Nephron (organoid): ENCODE data around the gene CTXND1.

Experiments used
- H3K27ac Mint-ChIP-seq, 3 experiments: 2 replicates each; pipeline ENCODE4 v1.8.0; 2020; ENCODE audit warnings: mixed read lengths in 3 of 3, mild to moderate bottlenecking in 2 of 3, moderate library complexity in 1 of 3
- H3K27me3 Mint-ChIP-seq: 2 replicates; pipeline ENCODE4 v1.8.0; 2021; ENCODE audit warnings: low read depth, mild to moderate bottlenecking, moderate library complexity, mixed read lengths
- H3K36me3 Mint-ChIP-seq: 2 replicates; pipeline ENCODE4 v1.8.0; 2020; ENCODE audit warnings: low read depth, mixed read lengths
- H3K4me1 Mint-ChIP-seq: 2 replicates; pipeline ENCODE4 v1.8.0; 2020; ENCODE audit warnings: mixed read lengths
- H3K4me3 Mint-ChIP-seq, 3 experiments: 2 replicates each; pipeline ENCODE4 v1.8.0; 2020; ENCODE audit warnings: mild to moderate bottlenecking in 3 of 3, mixed read lengths in 3 of 3, moderate library complexity in 2 of 3
- H3K9me3 Mint-ChIP-seq: 2 replicates; pipeline ENCODE4 v1.8.0; 2020; ENCODE audit warnings: mixed read lengths
- CTCF ChIP-seq, 3 experiments: fragments of 200-600 bp; sonication (generic); IDR thresholded peaks; one replicate each; pipeline ENCODE4 v1.5.0; 2021; ENCODE audit warnings: antibody characterized with exemption in 3 of 3; ENCODE audit not compliant: unreplicated experiment in 3 of 3

CTXND1 gene

GRCh38 chr15:80188251-80188650 is 63.8 kb downstream of the CTXND1 start:
- TF ChIP-seq CTCF (IDR thresholded peaks at IDR 0.05; ENCODE audit: unreplicated experiment in 3 of 3): no peak
- H3K4me1 Mint-ChIP-seq: peaks cover 44% of the 10 kb centered on the region
- H3K27ac Mint-ChIP-seq: peak overlapping the region in 2 of 3 experiments; percentile 48 to 61
- H3K36me3 Mint-ChIP-seq: peaks cover 49% of the 10 kb centered on the region
- no peaks in the 10 kb centered on the region for H3K9me3 Mint-ChIP-seq
- no peaks in the 10 kb centered on the region for H3K27me3 Mint-ChIP-seq
- H3K4me3 Mint-ChIP-seq: no peak overlapping the region

- H3K9me3 Mint-ChIP-seq: no peaks in the 10 kb centered on the region
- no peak overlapping the region for H3K27ac Mint-ChIP-seq
- H3K36me3 Mint-ChIP-seq: peaks cover 63% of the 10 kb centered on the region
- no peak overlapping the region for H3K4me3 Mint-ChIP-seq
- H3K27me3 Mint-ChIP-seq: no peaks in the 10 kb centered on the region
- TF ChIP-seq CTCF (IDR thresholded peaks at IDR 0.05; ENCODE audit: unreplicated experiment in 3 of 3): no peak
- peaks cover 59% of the 10 kb centered on the region for H3K4me1 Mint-ChIP-seq
Measured at GRCh38 chr15:80186597-80186996, 65.4 kb downstream of the CTXND1 start.

DNA sequence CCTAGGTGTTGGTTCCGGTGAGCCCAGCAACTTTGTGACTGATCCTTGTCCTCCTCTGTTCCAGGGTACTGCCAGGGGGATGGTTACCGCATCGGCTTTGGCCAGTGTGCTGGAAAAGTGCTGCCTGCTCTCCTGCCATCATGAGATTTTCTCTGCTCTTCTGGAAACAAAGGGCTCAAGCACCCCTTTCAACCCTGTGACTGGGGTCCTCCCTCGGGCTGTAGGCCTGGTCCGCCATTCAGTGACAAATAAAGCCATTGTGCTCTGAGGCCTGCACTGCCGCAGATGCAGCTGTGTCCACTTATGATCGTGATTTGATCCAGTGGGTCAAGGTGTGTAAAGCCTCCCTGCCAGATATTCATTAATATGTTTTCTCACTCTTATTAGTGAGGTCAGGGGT is 65.9 kb downstream of the CTXND1 start:
- no peak overlapping the region for H3K27ac Mint-ChIP-seq
- no peaks in the 10 kb centered on the region for H3K9me3 Mint-ChIP-seq
- H3K4me1 Mint-ChIP-seq: peaks cover 59% of the 10 kb centered on the region
- peaks cover 66% of the 10 kb centered on the region for H3K36me3 Mint-ChIP-seq
- H3K27me3 Mint-ChIP-seq: no peaks in the 10 kb centered on the region
- H3K4me3 Mint-ChIP-seq: no peak overlapping the region
- no peak for TF ChIP-seq CTCF (IDR thresholded peaks at IDR 0.05; ENCODE audit: unreplicated experiment in 3 of 3)

DNA sequence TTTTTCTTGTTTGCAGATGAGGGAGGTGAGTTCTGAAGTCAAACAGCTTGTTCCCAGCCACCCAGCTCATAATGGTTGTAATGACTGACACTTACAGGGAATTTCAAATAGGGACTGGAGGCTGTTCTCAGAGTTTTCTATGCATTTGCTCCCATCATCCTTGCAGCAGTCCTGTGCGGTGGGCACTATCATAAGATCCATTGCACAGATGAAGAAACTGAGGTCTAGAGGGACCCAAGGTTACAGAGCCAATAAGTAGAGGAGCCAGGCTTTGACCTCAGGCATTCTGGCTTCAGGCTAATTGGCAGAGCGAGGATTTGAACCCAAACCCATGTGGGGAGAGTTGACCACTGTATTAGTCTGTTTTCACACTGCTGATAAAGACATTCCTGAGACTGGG is 66.9 kb downstream of the CTXND1 start:
- TF ChIP-seq CTCF (IDR thresholded peaks at IDR 0.05; ENCODE audit: unreplicated experiment in 3 of 3): no peak
- peaks cover 67% of the 10 kb centered on the region for H3K36me3 Mint-ChIP-seq
- H3K4me3 Mint-ChIP-seq: no peak overlapping the region
- no peaks in the 10 kb centered on the region for H3K9me3 Mint-ChIP-seq
- no peaks in the 10 kb centered on the region for H3K27me3 Mint-ChIP-seq
- peak overlapping the region in 1 of 3 experiments; percentile 3 for H3K27ac Mint-ChIP-seq
- H3K4me1 Mint-ChIP-seq: peaks cover 54% of the 10 kb centered on the region

- Mint-ChIP-seq H3K27ac (peak overlapping the region in 1 of 3 experiments; percentile 3), H3K4me3 (no peak overlapping the region), H3K9me3 (no peaks in the 10 kb centered on the region), H3K36me3 (peaks cover 70% of the 10 kb centered on the region), H3K4me1 (peaks cover 56% of the 10 kb centered on the region), H3K27me3 (no peaks in the 10 kb centered on the region)
- TF ChIP-seq CTCF (IDR thresholded peaks at IDR 0.05; ENCODE audit: unreplicated experiment in 3 of 3): no peak
Measured at GRCh38 chr15:80184554-80184953, 67.5 kb downstream of the CTXND1 start.

DNA sequence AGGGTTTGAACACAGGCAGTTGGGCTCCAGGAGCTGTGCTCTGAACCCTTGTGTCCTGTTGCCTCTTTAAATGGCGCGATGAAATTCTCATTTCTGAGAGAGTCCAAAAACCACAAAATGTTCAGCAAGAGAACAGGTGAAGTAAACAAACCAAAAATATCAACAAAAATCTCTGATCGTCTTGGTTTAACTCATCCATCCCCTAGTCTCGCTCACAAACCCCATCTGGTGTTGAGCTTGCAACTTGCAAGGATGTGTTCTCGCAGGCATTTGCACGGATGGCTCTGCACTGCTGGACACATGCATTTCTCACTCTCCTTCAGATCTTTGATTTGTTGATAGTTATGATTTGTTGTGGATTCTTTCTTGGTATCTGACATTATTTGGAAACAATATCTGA is 68.1 kb downstream of the CTXND1 start:
- no peak overlapping the region for H3K4me3 Mint-ChIP-seq
- H3K36me3 Mint-ChIP-seq: peaks cover 75% of the 10 kb centered on the region
- peaks cover 57% of the 10 kb centered on the region for H3K4me1 Mint-ChIP-seq
- H3K9me3 Mint-ChIP-seq: no peaks in the 10 kb centered on the region
- no peak overlapping the region for H3K27ac Mint-ChIP-seq
- peak in 2 of 3 experiments; percentile 20 to 39 for TF ChIP-seq CTCF (IDR thresholded peaks at IDR 0.05; ENCODE audit: unreplicated experiment in 3 of 3)
- H3K27me3 Mint-ChIP-seq: no peaks in the 10 kb centered on the region
